WI38 (cell line): ENCODE data around the gene COX7A1.
A peak's percentile ranks its signal among the peaks of the same experiment; 100 is the strongest.

ENCODE experiments used
- H3K4me3 ChIP-seq: 2 replicates; pipeline ENCODE4 v1.5.1; 2011; ENCODE audit warnings: low read depth, mild to moderate bottlenecking, control low read depth, low read length
- CTCF ChIP-seq: IDR thresholded peaks from 2 replicates; pipeline ENCODE4 v1.5.1; 2012; ENCODE audit warnings: low read depth, mild to moderate bottlenecking, control low read depth, low read length

The COX7A1 gene

GRCh38 chr19:36113894-36114720 is 38.1 kb downstream of the COX7A1 start:
- H3K4me3 ChIP-seq = peak overlapping the region; percentile 91
- TF ChIP-seq CTCF = no peak

DNA sequence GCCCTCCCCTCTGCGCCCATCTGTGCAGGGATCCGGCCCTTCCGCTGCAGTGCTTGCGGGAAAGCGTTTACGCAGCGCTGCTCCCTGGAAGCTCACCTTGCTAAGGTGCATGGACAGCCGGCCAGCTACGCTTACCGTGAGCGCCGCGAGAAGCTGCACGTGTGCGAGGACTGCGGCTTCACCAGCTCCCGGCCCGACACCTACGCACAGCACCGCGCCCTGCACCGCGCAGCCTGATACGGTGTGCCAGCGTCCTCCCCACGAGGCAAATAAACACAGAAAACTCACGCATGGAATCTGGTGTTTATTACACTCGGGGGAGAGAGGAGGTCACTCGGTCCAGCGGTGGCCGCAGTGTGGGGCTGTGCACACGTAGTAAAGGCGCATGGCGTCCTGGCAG is 38.8 kb downstream of the COX7A1 start:
- TF ChIP-seq CTCF = no peak
- peak overlapping the region; percentile 91 for H3K4me3 ChIP-seq

- H3K4me3 ChIP-seq = no peak overlapping the region
- no peak for TF ChIP-seq CTCF
Measured at GRCh38 chr19:36112678-36113077, 39.6 kb downstream of the COX7A1 start.

- H3K4me3 ChIP-seq = no peak overlapping the region
- TF ChIP-seq CTCF = no peak
Measured at GRCh38 chr19:36111200-36111539, 41.1 kb downstream of the COX7A1 start.

DNA sequence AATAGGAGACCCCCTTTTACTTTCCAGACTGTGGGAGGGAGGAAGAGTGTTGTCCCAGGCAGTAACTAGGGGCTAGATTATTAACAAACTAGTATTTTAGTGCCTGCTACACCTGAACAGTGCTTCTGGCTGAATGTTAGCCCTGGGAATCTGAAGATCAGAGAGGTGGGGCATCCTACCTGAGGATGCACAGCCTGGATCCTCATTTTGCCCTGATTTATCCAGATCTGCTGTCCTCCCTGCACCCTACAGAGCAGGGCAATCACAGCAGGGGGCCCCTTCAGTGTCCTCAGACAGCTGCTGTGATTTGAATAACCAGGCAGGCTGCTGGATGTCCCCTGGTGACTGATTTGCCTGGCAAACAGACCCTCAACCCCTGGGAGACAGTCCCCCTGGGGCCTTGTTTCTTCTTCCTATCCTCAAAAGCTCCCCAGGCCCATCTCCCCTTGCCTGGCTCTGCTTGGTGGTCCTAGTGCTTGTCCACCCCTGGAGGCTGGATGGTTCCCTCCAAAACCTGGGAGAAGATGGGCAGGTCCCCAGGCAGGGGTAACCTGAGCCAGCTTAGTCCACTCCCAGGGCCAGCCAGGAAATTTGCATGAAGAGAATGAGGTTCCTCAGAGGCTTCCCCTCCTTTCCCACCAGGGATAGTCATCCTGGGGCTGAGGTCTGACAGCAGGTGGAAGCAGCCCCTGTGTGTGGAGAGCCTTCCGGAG is 41.6 kb downstream of the COX7A1 start, which contains the start of gene OVOL3:
Gene OVOL3, plus strand, starts transcription at position 657 of the 713 bp plus-strand sequence. CDS start 60 bp downstream, outside the sequence.
- no peak for TF ChIP-seq CTCF
- no peak within 1 kb of the TSS for H3K4me3 ChIP-seq

DNA sequence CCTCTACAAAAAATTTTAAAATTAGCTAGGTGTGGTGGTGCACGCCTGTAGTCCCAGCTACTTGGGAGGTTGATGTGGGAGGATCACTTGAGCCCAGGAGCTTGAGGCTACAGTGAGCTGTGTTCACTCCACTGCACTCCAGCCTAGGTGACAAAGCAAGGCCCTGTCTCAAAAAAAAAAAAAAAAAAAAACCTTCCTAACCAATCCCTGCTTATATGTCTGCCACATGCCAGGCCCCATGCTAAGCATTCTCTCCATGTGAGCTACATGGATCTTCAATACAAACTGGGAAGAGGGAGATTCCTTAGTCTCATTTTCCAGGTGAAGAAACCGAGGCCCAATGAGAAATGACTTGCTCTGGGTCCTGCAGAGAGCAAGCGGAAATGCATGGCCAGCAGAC is 43.6 kb downstream of the COX7A1 start:
- no peak for TF ChIP-seq CTCF
- no peak overlapping the region for H3K4me3 ChIP-seq

GRCh38 chr19:36106991-36107390 is 45.3 kb downstream of the COX7A1 start:
- TF ChIP-seq CTCF = no peak
- no peak overlapping the region for H3K4me3 ChIP-seq
